ENCODE results near the gene IFNLR1.

DNA sequence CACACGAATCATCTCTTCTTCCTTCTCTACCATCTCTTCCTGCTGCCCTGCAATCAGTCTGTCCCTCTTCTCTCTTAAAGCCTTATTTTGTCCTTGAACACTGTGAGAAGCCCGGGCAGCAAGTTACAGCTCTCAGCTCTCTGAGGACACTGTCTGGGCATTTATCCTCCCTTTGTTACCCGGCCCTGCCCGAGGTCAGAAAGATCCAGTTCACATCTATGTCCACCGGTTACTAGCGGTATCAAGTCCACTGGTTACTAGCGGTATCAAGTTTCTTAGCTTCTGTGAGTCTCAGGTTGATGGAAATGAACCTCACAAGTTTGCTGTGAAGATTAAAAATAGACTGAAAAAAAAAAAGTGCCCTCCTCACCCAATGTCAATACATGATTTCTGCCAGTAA, 18.8 kb downstream of the IFNLR1 start:
- TF ChIP-seq, protein P1, sequence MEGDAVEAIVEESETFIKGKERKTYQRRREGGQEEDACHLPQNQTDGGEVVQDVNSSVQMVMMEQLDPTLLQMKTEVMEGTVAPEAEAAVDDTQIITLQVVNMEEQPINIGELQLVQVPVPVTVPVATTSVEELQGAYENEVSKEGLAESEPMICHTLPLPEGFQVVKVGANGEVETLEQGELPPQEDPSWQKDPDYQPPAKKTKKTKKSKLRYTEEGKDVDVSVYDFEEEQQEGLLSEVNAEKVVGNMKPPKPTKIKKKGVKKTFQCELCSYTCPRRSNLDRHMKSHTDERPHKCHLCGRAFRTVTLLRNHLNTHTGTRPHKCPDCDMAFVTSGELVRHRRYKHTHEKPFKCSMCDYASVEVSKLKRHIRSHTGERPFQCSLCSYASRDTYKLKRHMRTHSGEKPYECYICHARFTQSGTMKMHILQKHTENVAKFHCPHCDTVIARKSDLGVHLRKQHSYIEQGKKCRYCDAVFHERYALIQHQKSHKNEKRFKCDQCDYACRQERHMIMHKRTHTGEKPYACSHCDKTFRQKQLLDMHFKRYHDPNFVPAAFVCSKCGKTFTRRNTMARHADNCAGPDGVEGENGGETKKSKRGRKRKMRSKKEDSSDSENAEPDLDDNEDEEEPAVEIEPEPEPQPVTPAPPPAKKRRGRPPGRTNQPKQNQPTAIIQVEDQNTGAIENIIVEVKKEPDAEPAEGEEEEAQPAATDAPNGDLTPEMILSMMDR (IDR thresholded peaks at IDR 0.05; ENCODE audit: insufficient read depth, low read length, poor library complexity, severe bottlenecking) = no peak
- no peak for TF ChIP-seq EZH2phosphoT487 (conservative IDR thresholded peaks at IDR 0.05; ENCODE audit: low read length)

All from SU-DHL-6 (cell line).